HG02840 (cell line): ENCODE results near the gene CRABP2.

Experiments used
- ATAC-seq: cut with Tn5 transposase; IDR thresholded peaks from one replicate; pipeline ENCODE4 v1.9.1; 2021; ENCODE audit warnings: mild to moderate bottlenecking, moderate library complexity, moderate number of reproducible peaks; ENCODE audit not compliant: unreplicated experiment, low FRiP score

Gene CRABP2

GRCh38 chr1:156675210-156676113 is 29.9 kb downstream of the CRABP2 start:
- no peak for ATAC-seq

- no peak for ATAC-seq
These were observed 31.8 kb downstream of the CRABP2 start for GRCh38 chr1:156673387-156674121.

- ATAC-seq: no peak
These were observed 33.6 kb downstream of the CRABP2 start for GRCh38 chr1:156671804-156672203.

- ATAC-seq: no peak
These were observed 34.6 kb downstream of the CRABP2 start for GRCh38 chr1:156670791-156671190.

- no peak for ATAC-seq
These were observed 35.0 kb downstream of the CRABP2 start for GRCh38 chr1:156670359-156670758.

- ATAC-seq: no peak
These were observed 35.6 kb downstream of the CRABP2 start for GRCh38 chr1:156669794-156670193.

- no peak for ATAC-seq
These were observed 36.4 kb downstream of the CRABP2 start for GRCh38 chr1:156668801-156669637.

- ATAC-seq: no peak
These were observed 37.2 kb downstream of the CRABP2 start for GRCh38 chr1:156667968-156668709.

GRCh38 chr1:156667610-156667967 is 37.8 kb downstream of the CRABP2 start:
- ATAC-seq: no peak

- no peak for ATAC-seq
These were observed 38.3 kb downstream of the CRABP2 start for GRCh38 chr1:156666862-156667609.

GRCh38 chr1:156665539-156665938 is 39.8 kb downstream of the CRABP2 start:
- no peak for ATAC-seq

GRCh38 chr1:156664767-156665411 is 40.5 kb downstream of the CRABP2 start:
- ATAC-seq: no peak

- no peak for ATAC-seq
These were observed 41.2 kb downstream of the CRABP2 start for GRCh38 chr1:156664046-156664766.

- ATAC-seq: no peak
These were observed 42.2 kb downstream of the CRABP2 start for GRCh38 chr1:156663178-156663577.

- no peak for ATAC-seq
These were observed 42.7 kb downstream of the CRABP2 start for GRCh38 chr1:156662800-156663055.

- ATAC-seq: no peak
These were observed 43.2 kb downstream of the CRABP2 start for GRCh38 chr1:156662005-156662799.

GRCh38 chr1:156660752-156661112 is 44.7 kb downstream of the CRABP2 start:
- ATAC-seq: no peak
